Sigmoid colon (tissue), 4 donors: ENCODE measurements around the gene ABCA10.
"Not testable (repeated sequence)": the region's sequence is repeated elsewhere in the genome, so short reads cannot be mapped to it uniquely, and the experiment has no call there.

Experiments
- POLR2AphosphoS5 ChIP-seq, 4 donors: sonication (generic); formaldehyde crosslinking; IDR thresholded peaks; one replicate each; pipeline ENCODE4 v1.6.1; 2017; ENCODE audit warnings: antibody characterized with exemption in 4 of 4
- TF ChIP-seq, protein P1 (sequence below), 4 experiments: fragments of 450-650 bp in 3 of 4; fragments of 200-600 bp in 1 of 4; IDR thresholded peaks; one replicate each; pipeline ENCODE4 v1.5.1; 2016 to 2019; ENCODE audit warnings: antibody characterized with exemption in 4 of 4, mild to moderate bottlenecking in 3 of 4, moderate library complexity in 2 of 4

- TF ChIP-seq POLR2AphosphoS5 (IDR thresholded peaks at IDR 0.05): not testable (repeated sequence)
- TF ChIP-seq, protein P1, sequence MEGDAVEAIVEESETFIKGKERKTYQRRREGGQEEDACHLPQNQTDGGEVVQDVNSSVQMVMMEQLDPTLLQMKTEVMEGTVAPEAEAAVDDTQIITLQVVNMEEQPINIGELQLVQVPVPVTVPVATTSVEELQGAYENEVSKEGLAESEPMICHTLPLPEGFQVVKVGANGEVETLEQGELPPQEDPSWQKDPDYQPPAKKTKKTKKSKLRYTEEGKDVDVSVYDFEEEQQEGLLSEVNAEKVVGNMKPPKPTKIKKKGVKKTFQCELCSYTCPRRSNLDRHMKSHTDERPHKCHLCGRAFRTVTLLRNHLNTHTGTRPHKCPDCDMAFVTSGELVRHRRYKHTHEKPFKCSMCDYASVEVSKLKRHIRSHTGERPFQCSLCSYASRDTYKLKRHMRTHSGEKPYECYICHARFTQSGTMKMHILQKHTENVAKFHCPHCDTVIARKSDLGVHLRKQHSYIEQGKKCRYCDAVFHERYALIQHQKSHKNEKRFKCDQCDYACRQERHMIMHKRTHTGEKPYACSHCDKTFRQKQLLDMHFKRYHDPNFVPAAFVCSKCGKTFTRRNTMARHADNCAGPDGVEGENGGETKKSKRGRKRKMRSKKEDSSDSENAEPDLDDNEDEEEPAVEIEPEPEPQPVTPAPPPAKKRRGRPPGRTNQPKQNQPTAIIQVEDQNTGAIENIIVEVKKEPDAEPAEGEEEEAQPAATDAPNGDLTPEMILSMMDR (IDR thresholded peaks at IDR 0.05): not testable (repeated sequence)
Observed at GRCh38 chr17:69168642-69169041, 60.0 kb downstream of the ABCA10 start.
